H1 (cell line): Measurements from ENCODE around the gene VEGFC. TPM values are rescaled to one million over a fixed set of nuclear protein-coding genes. Genes with fewer than 3 reads are reported as not detected.

ENCODE experiments used
- BCL11A ChIP-seq, 2 experiments: IDR thresholded peaks; one replicate each; pipeline ENCODE4 v1.6.1; 2011; ENCODE audit warnings: low read depth in 2 of 2, low read length in 2 of 2, mild to moderate bottlenecking in 2 of 2
- CHD7 ChIP-seq: fragments of 300-600 bp; sonication (generic); IDR thresholded peaks from 2 replicates; pipeline ENCODE4 v1.7.1; 2012; ENCODE audit warnings: low read length, moderate library complexity, mild to moderate bottlenecking, inconsistent platforms; ENCODE audit not compliant: insufficient replicate concordance
- PHF8 ChIP-seq: fragments of 200-600 bp; sonication (generic); conservative IDR thresholded peaks from 2 replicates; pipeline ENCODE4 v1.7.1; 2012; ENCODE audit warnings: low read depth, mild to moderate bottlenecking, inconsistent platforms, low read length, moderate library complexity
- RNF2 ChIP-seq: fragments of 200-900, 300-1000 bp; sonication (generic); IDR thresholded peaks from 2 replicates; pipeline ENCODE4 v1.7.1; 2016; ENCODE audit warnings: borderline replicate concordance, low read depth, mild to moderate bottlenecking, antibody characterized with exemption, low read length; ENCODE audit not compliant: poor library complexity, severe bottlenecking; ENCODE audit errors: missing control alignments
- SIN3A ChIP-seq, 2 experiments: IDR thresholded peaks in 1 of 2; conservative IDR thresholded peaks in 1 of 2; 2 replicates each; pipeline ENCODE4 v1.6.1; 2011 to 2012; ENCODE audit warnings: low read length in 2 of 2, improper control_type of control experiment in 1 of 2, low read depth in 1 of 2, mild to moderate bottlenecking in 1 of 2
- SIRT6 ChIP-seq: IDR thresholded peaks from one replicate; pipeline ENCODE4 v1.7.1; 2012; ENCODE audit warnings: low read length, inconsistent platforms
- polyA plus RNA-seq, 7 experiments: library from polyadenylated mRNA; depleted of rRNA in 3 of 7; stranded (reverse) in 5 of 7; unstranded in 2 of 7; fragments of >200 nt in 5 of 7; fragments of 200-250 nt in 2 of 7; gene quantifications; 1 replicate in 5 of 7; 2 replicates in 1 of 7; 4 replicates in 1 of 7; pipeline versions ENCODE4 v1.2.1 to v1.2.3, GENCODE V29; 2011 to 2013; ENCODE audit warnings: missing spikeins in 2 of 7, mixed read lengths in 2 of 7
- total RNA-seq: library from RNA; stranded (reverse); fragmentation: NEBNext Ultra II Directional; extraction: Animal tissue kit (Norgen Biotek cat#: 25700); gene quantifications from 2 replicates; pipeline ENCODE4 v1.2.1, GENCODE V29; 2021

Gene VEGFC
- total and polyA plus RNA-seq, 2 of the 8 experiments (the other 6 are each of a cell fraction or from before 2014, with no cell fraction given) = 0.53 to 1.4 TPM

GRCh38 chr4:176656108-176656507 is 136.6 kb downstream of the VEGFC start (continued):
- TF ChIP-seq CHD7 (no peak), SIRT6 (no peak), RNF2 (no peak), BCL11A (IDR thresholded peaks at IDR 0.05; ENCODE audit: low read depth in 2 of 2, low read length in 2 of 2) (no peak), SIN3A (conservative IDR thresholded peaks at IDR 0.05 in 1 of 2, IDR thresholded peaks at IDR 0.05 in 1 of 2; ENCODE audit: low read depth in 1 of 2, low read length in 2 of 2) (no peak), PHF8 (no peak)
